Astrocyte (in vitro differentiated cells and primary cell): Measurements from ENCODE around the gene SCAMP1. TPM values are rescaled to one million over a fixed set of nuclear protein-coding genes. Genes with fewer than 3 reads are reported as not detected.

Experiments used
- DNase-seq: peaks from one replicate; pipeline ENCODE4 v3.0.0-alpha.2; 2010; ENCODE audit warnings: low read depth
- FAIRE-seq: peaks from 2 replicates; lab custom pipeline; 2011; peaks lifted over from hg19 to GRCh38; lab: Jason Lieb, UNC
- H2AFZ ChIP-seq: 2 replicates; pipeline ENCODE4 v1.6.0; 2012; ENCODE audit warnings: low read depth, low read length, inconsistent platforms
- H3K27ac ChIP-seq: 2 replicates; pipeline ENCODE4 v1.5.1; 2011; ENCODE audit warnings: low read depth, low read length, inconsistent platforms
- H3K27me3 ChIP-seq: 2 replicates; pipeline ENCODE4 v1.6.0; 2011; ENCODE audit warnings: low read length, inconsistent platforms; ENCODE audit not compliant: insufficient read depth
- H3K36me3 ChIP-seq: 2 replicates; pipeline ENCODE4 v1.5.1; 2011; ENCODE audit warnings: low read length, inconsistent platforms; ENCODE audit not compliant: insufficient read depth
- H3K4me1 ChIP-seq: 2 replicates; pipeline ENCODE4 v1.5.1; 2011; ENCODE audit warnings: low read length, inconsistent platforms; ENCODE audit not compliant: insufficient read depth
- H3K4me2 ChIP-seq: 2 replicates; pipeline ENCODE4 v1.6.0; 2012; ENCODE audit warnings: low read length, inconsistent platforms
- H3K4me3 ChIP-seq: 2 replicates; pipeline ENCODE4 v1.5.1; 2011; ENCODE audit warnings: low read depth, mild to moderate bottlenecking, low read length, inconsistent platforms; ENCODE audit not compliant: insufficient read depth
- H3K79me2 ChIP-seq: 2 replicates; pipeline ENCODE4 v1.6.0; 2012; ENCODE audit warnings: mild to moderate bottlenecking, low read length, inconsistent platforms; ENCODE audit not compliant: insufficient read depth
- H3K9ac ChIP-seq: 2 replicates; pipeline ENCODE4 v1.6.0; 2012; ENCODE audit warnings: mild to moderate bottlenecking, low read length, inconsistent platforms
- H3K9me3 ChIP-seq: 2 replicates; pipeline ENCODE4 v1.5.1; 2012; ENCODE audit warnings: low read depth, mild to moderate bottlenecking, low read length, inconsistent platforms; ENCODE audit not compliant: insufficient read depth
- H4K20me1 ChIP-seq: 2 replicates; pipeline ENCODE4 v1.6.0; 2012; ENCODE audit warnings: low read length, inconsistent platforms; ENCODE audit not compliant: insufficient read depth
- H3K27ac Mint-ChIP-seq: one replicate; pipeline ENCODE4 v1.8.0; 2021; ENCODE audit warnings: mild to moderate bottlenecking, mixed read lengths; ENCODE audit not compliant: unreplicated experiment
- H3K27me3 Mint-ChIP-seq: one replicate; pipeline ENCODE4 v1.8.0; 2021; ENCODE audit warnings: low read depth, mixed read lengths; ENCODE audit not compliant: unreplicated experiment
- H3K36me3 Mint-ChIP-seq: one replicate; pipeline ENCODE4 v1.8.0; 2021; ENCODE audit warnings: low read depth, mixed read lengths; ENCODE audit not compliant: unreplicated experiment
- H3K4me1 Mint-ChIP-seq: one replicate; pipeline ENCODE4 v1.8.0; 2021; ENCODE audit warnings: low read depth, mixed read lengths; ENCODE audit not compliant: unreplicated experiment
- H3K4me3 Mint-ChIP-seq: one replicate; pipeline ENCODE4 v1.8.0; 2021; ENCODE audit warnings: mild to moderate bottlenecking, moderate library complexity, mixed read lengths; ENCODE audit not compliant: unreplicated experiment
- H3K9me3 Mint-ChIP-seq: one replicate; pipeline ENCODE4 v1.8.0; 2021; ENCODE audit warnings: mild to moderate bottlenecking, mixed read lengths; ENCODE audit not compliant: unreplicated experiment
- EZH2 ChIP-seq: IDR thresholded peaks from 2 replicates; pipeline ENCODE4 v1.6.1; 2012; ENCODE audit warnings: mild to moderate bottlenecking, low read length, inconsistent platforms; ENCODE audit not compliant: insufficient read depth
- total RNA-seq: library from RNA; stranded (reverse); gene quantifications from 2 replicates; pipeline ENCODE4 v1.2.1, GENCODE V29; 2021
- TF ChIP-seq, protein P1 (sequence below): IDR thresholded peaks from 2 replicates; pipeline ENCODE4 v1.5.1; 2011; ENCODE audit warnings: low read depth, mild to moderate bottlenecking, inconsistent platforms, low read length, moderate library complexity; ENCODE audit not compliant: insufficient read depth

Gene SCAMP1
- total RNA-seq, 1 donor from 2014 or later: 52.6 TPM

- no peaks in the 10 kb centered on the region for H3K36me3 Mint-ChIP-seq
- no peak for FAIRE-seq
Observed at GRCh38 chr5:78475370-78475769, 115.0 kb downstream of the SCAMP1 start.

GRCh38 chr5:78476795-78477194, 116.4 kb downstream of the SCAMP1 start:
- Histone ChIP-seq H2AFZ (no peak overlapping the region), H3K36me3 (no peaks in the 10 kb centered on the region), H3K9ac (no peak overlapping the region), H3K4me1 (no peaks in the 10 kb centered on the region), H3K9me3 (no peaks in the 10 kb centered on the region), H4K20me1 (no peaks in the 10 kb centered on the region), H3K4me2 (no peak overlapping the region), H3K4me3 (no peak overlapping the region), H3K27me3 (no peaks in the 10 kb centered on the region), H3K79me2 (no peaks in the 10 kb centered on the region), H3K27ac (no peak overlapping the region)
- FAIRE-seq (no peak), DNase-seq (no peak)
- no peaks in the 10 kb centered on the region for H3K36me3 Mint-ChIP-seq
- no peak overlapping the region for H3K4me3 Mint-ChIP-seq
- H3K27me3 Mint-ChIP-seq: no peaks in the 10 kb centered on the region
- H3K9me3 Mint-ChIP-seq: no peaks in the 10 kb centered on the region
- TF ChIP-seq EZH2: no peak
- TF ChIP-seq, protein P1, sequence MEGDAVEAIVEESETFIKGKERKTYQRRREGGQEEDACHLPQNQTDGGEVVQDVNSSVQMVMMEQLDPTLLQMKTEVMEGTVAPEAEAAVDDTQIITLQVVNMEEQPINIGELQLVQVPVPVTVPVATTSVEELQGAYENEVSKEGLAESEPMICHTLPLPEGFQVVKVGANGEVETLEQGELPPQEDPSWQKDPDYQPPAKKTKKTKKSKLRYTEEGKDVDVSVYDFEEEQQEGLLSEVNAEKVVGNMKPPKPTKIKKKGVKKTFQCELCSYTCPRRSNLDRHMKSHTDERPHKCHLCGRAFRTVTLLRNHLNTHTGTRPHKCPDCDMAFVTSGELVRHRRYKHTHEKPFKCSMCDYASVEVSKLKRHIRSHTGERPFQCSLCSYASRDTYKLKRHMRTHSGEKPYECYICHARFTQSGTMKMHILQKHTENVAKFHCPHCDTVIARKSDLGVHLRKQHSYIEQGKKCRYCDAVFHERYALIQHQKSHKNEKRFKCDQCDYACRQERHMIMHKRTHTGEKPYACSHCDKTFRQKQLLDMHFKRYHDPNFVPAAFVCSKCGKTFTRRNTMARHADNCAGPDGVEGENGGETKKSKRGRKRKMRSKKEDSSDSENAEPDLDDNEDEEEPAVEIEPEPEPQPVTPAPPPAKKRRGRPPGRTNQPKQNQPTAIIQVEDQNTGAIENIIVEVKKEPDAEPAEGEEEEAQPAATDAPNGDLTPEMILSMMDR: no peak
- no peak overlapping the region for H3K27ac Mint-ChIP-seq
- no peaks in the 10 kb centered on the region for H3K4me1 Mint-ChIP-seq

More at GRCh38 chr5:78475370-78475769, 115.0 kb downstream of the SCAMP1 start:
- no peak overlapping the region for H3K27ac Mint-ChIP-seq
- no peak for DNase-seq
- H3K36me3 ChIP-seq: no peaks in the 10 kb centered on the region
- no peaks in the 10 kb centered on the region for H3K9me3 ChIP-seq
- no peak overlapping the region for H3K4me3 ChIP-seq
- no peak overlapping the region for H2AFZ ChIP-seq
- no peak overlapping the region for H3K9ac ChIP-seq
- no peaks in the 10 kb centered on the region for H3K4me1 Mint-ChIP-seq
- H3K4me1 ChIP-seq: no peaks in the 10 kb centered on the region
- no peaks in the 10 kb centered on the region for H4K20me1 ChIP-seq
- no peak overlapping the region for H3K27ac ChIP-seq
- H3K27me3 ChIP-seq: no peaks in the 10 kb centered on the region
- no peaks in the 10 kb centered on the region for H3K27me3 Mint-ChIP-seq
- H3K4me2 ChIP-seq: no peak overlapping the region
- H3K79me2 ChIP-seq: no peaks in the 10 kb centered on the region
- TF ChIP-seq, protein P1: no peak
- TF ChIP-seq EZH2: no peak
- H3K9me3 Mint-ChIP-seq: no peaks in the 10 kb centered on the region
- H3K4me3 Mint-ChIP-seq: no peak overlapping the region

- peaks cover 4% of the 10 kb centered on the region for H3K36me3 ChIP-seq
- DNase-seq (no peak), FAIRE-seq (no peak)
- H3K79me2 ChIP-seq: no peaks in the 10 kb centered on the region
- no peaks in the 10 kb centered on the region for H3K9me3 ChIP-seq
- no peaks in the 10 kb centered on the region for H3K27me3 ChIP-seq
- Mint-ChIP-seq H3K4me3 (no peak overlapping the region), H3K9me3 (no peaks in the 10 kb centered on the region), H3K27ac (no peak overlapping the region), H3K27me3 (no peaks in the 10 kb centered on the region), H3K36me3 (peaks cover 3% of the 10 kb centered on the region), H3K4me1 (peaks cover 8% of the 10 kb centered on the region)
- no peak overlapping the region for H3K4me3 ChIP-seq
- peaks cover 5% of the 10 kb centered on the region for H3K4me1 ChIP-seq
- H4K20me1 ChIP-seq: peaks cover 9% of the 10 kb centered on the region
- TF ChIP-seq, protein P1: no peak
- no peak for TF ChIP-seq EZH2
- no peak overlapping the region for H3K4me2 ChIP-seq
- no peak overlapping the region for H3K27ac ChIP-seq
- no peak overlapping the region for H3K9ac ChIP-seq
- H2AFZ ChIP-seq: no peak overlapping the region
Observed at GRCh38 chr5:78482948-78483347, 122.5 kb downstream of the SCAMP1 start.
